GM18867 (cell line): ENCODE data around the gene GPR158.
"Not testable (repeated sequence)": the region's sequence is repeated elsewhere in the genome, so short reads cannot be mapped to it uniquely, and the experiment has no call there.

Source experiments
- ATAC-seq: cut with Tn5 transposase; IDR thresholded peaks from one replicate; pipeline ENCODE4 v1.9.1; 2021; ENCODE audit warnings: mild to moderate bottlenecking, moderate library complexity; ENCODE audit not compliant: unreplicated experiment

Gene GPR158

GRCh38 chr10:25174461-25175230 lies at the start of gene GPR158:
Gene GPR158 (plus strand): TSS chr10:25175001. CDS start chr10:25175421, 420 bp downstream.
- ATAC-seq = no peak

- no peak for ATAC-seq
Measured at GRCh38 chr10:25125201-25125611, 49.6 kb upstream of the GPR158 start.

GRCh38 chr10:25129592-25129991 lies 45.2 kb upstream of the GPR158 start:
- no peak for ATAC-seq

- ATAC-seq = no peak
Measured at GRCh38 chr10:25130906-25131305, 43.9 kb upstream of the GPR158 start.

- ATAC-seq = no peak
Measured at GRCh38 chr10:25142116-25142864, 32.5 kb upstream of the GPR158 start.

DNA sequence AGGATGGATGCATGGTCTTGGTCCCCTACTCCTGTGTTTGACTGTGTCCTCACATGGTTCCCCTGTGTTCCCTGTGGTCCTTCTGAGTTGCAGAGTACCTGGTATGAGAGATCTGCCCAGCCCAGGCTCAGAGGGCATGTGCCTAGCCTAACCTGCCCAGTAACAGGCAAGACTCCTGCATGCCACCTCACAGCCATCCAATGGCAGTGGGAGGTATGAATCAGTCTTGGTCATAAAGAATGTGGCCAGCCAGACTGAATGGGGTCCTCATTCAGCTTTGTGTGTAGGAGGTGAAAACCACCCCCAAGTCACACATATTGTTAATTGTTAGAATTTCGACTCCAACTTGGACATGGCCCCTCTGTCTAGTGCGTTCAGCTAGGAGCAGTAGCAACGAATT lies 17.2 kb upstream of the GPR158 start:
- no peak for ATAC-seq

GRCh38 chr10:25159591-25159990 lies 15.2 kb upstream of the GPR158 start:
- ATAC-seq = no peak

DNA sequence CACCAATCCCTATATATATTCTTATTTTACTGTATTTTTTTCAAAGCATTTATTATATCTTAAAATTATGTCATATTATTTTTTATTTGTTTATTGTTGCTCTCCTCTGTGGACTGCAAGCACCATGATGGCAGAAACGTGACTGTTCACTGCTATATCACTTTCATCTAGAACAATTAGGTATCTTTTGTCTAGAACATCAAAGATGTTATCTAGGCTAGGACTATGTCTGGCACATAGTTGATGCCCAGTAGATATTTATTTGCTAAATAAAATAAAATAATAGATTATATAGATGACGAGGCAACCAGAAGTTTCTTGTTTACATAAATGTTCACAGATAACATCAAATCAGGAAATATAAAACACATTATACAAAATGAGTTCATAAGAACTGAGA lies 12.4 kb upstream of the GPR158 start:
- no peak for ATAC-seq

DNA sequence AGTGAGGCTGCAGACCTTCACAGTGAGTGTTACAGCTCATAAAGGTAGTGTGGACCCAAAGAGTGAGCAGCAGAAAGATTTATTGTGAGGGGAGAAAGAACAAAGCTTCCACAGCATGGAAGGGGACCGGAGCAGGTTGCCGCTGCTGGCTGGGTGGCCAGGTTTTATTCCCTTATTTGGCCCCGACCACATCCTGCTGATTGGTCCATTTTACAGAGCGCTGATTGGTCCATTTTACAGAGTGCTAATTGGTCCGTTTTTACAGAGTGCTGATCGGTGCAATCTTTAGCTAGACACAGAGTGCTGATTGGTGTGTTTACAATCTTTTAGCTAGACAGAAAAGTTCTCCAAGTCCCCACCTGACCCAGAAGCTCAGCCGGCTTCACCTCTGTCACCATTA lies 11.3 kb upstream of the GPR158 start:
- not testable (repeated sequence) for ATAC-seq

GRCh38 chr10:25169740-25170139 lies 5.1 kb upstream of the GPR158 start:
- ATAC-seq = no peak

- no peak for ATAC-seq
Measured at GRCh38 chr10:25170627-25171026, 4.2 kb upstream of the GPR158 start.

DNA sequence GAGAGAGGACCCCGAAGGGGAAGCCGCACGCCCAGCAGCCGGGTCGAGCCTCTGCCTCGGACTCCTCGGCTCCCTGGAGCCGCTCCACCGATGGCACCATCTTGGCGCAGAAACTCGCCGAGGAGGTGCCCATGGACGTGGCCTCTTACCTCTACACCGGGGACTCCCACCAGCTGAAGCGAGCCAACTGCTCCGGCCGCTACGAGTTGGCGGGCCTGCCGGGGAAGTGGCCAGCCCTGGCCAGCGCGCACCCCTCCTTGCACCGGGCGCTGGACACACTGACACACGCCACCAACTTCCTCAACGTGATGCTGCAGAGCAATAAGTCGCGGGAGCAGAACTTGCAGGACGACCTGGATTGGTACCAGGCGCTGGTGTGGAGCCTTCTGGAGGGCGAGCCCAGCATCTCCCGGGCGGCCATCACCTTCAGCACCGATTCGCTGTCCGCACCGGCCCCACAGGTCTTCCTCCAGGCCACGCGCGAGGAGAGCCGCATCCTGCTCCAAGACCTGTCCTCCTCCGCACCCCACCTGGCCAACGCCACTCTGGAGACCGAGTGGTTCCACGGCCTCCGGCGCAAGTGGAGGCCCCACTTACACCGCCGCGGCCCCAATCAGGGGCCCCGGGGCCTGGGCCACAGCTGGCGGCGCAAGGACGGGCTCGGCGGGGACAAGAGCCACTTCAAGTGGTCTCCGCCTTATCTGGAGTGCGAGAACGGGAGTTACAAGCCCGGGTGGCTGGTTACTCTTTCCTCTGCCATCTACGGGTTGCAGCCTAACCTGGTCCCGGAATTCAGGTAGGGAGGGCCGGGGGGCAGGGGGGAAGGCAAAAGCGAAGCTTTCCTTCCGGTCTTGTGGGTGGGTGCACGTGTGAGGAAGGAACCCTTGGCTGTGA lies 973 bp downstream of the GPR158 start:
- no peak for ATAC-seq

DNA sequence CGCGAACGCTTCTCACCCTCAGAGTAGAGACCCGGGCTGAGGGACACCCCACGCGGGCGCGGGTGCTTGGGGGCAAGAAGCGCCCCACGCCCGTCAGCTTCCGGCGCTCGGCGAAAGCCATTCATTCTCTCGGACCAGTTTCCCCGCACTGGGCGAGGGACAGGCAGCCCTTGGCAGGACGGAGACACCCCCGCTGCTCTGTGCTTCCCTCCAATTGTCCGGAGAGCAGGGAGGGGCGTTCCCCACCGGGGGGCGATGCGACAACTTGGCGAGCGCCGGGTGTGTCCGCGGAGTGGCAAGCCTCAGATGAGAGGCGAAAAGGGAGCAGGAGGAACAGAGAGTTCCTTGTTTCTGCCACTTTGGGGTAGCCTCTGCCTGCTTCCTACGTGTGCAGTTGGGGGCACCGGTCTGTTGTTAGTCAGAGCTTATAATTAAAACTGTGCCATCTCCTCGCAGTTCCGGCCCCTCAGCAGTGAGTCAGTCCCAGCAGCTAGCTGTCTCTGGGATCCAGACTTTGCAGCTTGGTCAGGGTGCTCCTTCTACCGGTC lies 1.7 kb downstream of the GPR158 start:
- no peak for ATAC-seq

DNA sequence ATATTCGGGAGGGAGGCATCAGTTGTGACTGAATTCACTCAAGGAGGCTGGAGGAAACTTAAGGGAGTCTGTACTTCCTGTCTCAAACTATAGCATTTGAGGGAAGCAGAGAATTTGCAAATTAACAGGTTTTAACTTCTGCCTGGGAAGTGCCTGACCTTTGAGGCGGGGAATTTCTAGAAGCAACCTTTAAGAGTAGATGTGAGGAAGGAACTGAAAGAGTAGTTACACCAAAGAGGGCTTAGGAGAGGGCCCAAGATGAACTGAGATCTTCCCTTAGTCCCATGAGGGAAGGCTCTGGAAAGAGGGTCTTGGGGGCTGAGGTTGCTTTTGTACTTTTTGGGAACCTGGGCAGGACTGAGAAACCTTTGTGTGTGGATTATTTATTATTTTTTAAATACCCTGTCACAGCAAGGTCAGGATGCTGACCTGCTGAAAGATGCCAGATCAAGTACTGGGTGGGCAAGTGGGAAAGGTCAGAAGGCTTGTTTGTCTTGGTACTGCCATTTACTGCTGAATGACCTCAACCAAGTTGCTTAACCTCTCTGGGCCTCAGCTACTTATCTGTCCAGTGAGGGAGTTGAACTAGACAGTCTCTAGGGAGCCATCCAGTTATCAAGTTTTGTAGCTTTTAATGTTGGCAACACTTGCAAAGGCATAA lies 2.4 kb downstream of the GPR158 start:
- no peak for ATAC-seq

DNA sequence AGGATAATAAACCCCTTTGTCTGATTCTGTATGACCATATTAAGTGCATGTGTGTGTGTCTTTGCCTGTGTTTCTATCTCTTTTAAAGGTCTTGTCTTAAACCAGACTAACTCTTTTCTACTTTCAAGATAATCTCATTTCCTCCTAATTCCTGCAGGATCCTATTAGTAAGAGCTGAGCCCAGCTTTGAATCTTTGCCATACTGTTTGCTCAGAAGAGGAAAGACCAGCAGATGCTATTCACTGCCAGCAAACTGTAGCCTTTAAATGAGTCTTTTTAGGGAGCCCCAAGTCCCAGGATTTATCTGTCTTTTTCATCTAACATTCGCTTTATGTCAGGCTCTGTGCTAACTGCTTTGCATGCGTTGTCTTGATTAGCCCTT lies 2.9 kb downstream of the GPR158 start:
- ATAC-seq = no peak

GRCh38 chr10:25178411-25178810 lies 3.6 kb downstream of the GPR158 start:
- ATAC-seq = no peak

GRCh38 chr10:25180801-25181200 lies 6.0 kb downstream of the GPR158 start:
- no peak for ATAC-seq

- no peak for ATAC-seq
Measured at GRCh38 chr10:25182636-25183035, 7.8 kb downstream of the GPR158 start.

GRCh38 chr10:25191162-25191895 lies 16.5 kb downstream of the GPR158 start:
- no peak for ATAC-seq

GRCh38 chr10:25198151-25198550 lies 23.4 kb downstream of the GPR158 start:
- ATAC-seq = no peak
